Activated CD8-positive, alpha-beta T cell treated with anti-CD3 and anti-CD28 coated beads for 36 hours (primary cell): ENCODE data around the gene MAP1B. TPM values are rescaled to one million over a fixed set of nuclear protein-coding genes. Genes with fewer than 3 reads are reported as not detected.

Source experiments
- ATAC-seq: fragments of 200-7000 bp; cut with Tn5 transposase; one replicate; pipeline ENCODE4 v1.10.0; 2021; ENCODE audit warnings: mild to moderate bottlenecking, moderate library complexity
- CTCF ChIA-PET: fragments of 350-600 bp; sonication (Branson Sonifier 250); formaldehyde crosslinking; loops from one replicate; lab custom pipeline; 2021; ENCODE audit warnings: antibody characterized with exemption; lab: Charles Lee
- POLR2A ChIA-PET: fragments of 350-600 bp; sonication (Branson Sonifier 250); formaldehyde crosslinking; loops from one replicate; lab custom pipeline; 2021; ENCODE audit warnings: antibody characterized with exemption; lab: Charles Lee
- DNase-seq: peaks from one replicate; pipeline ENCODE4 v3.0.0-alpha.2; 2020
- H3K27ac Mint-ChIP-seq: one replicate; pipeline ENCODE4 v1.8.0; 2021; ENCODE audit warnings: mild to moderate bottlenecking, mixed read lengths
- H3K27me3 Mint-ChIP-seq: one replicate; pipeline ENCODE4 v1.8.0; 2021; ENCODE audit warnings: mixed read lengths
- H3K36me3 Mint-ChIP-seq: one replicate; pipeline ENCODE4 v1.8.0; 2021; ENCODE audit warnings: low read depth, mixed read lengths
- H3K4me1 Mint-ChIP-seq: one replicate; pipeline ENCODE4 v1.8.0; 2021; ENCODE audit warnings: low read depth, mixed read lengths
- H3K4me3 Mint-ChIP-seq: one replicate; pipeline ENCODE4 v1.8.0; 2021; ENCODE audit warnings: mild to moderate bottlenecking, moderate library complexity, mixed read lengths
- H3K9me3 Mint-ChIP-seq: one replicate; pipeline ENCODE4 v1.8.0; 2021; ENCODE audit warnings: mixed read lengths
- intact Hi-C: fragments of 100-400 bp; cut with micrococcal nuclease; formaldehyde crosslinking; loops from one replicate; pipeline ENCODE4 v1.10.0; 2022
- total RNA-seq, 2 experiments: library from RNA; stranded (reverse); gene quantifications; one replicate each; pipeline ENCODE4 v1.2.3, GENCODE V29; 2021
- TF ChIP-seq, protein P1 (sequence below): fragments of 200-600 bp; IDR thresholded peaks from one replicate; pipeline ENCODE4 v1.8.0; 2022; ENCODE audit warnings: antibody characterized with exemption, mild to moderate bottlenecking

MAP1B gene
- total RNA-seq, 2 experiments from 2014 or later = 0.09 to 0.25 TPM

DNA sequence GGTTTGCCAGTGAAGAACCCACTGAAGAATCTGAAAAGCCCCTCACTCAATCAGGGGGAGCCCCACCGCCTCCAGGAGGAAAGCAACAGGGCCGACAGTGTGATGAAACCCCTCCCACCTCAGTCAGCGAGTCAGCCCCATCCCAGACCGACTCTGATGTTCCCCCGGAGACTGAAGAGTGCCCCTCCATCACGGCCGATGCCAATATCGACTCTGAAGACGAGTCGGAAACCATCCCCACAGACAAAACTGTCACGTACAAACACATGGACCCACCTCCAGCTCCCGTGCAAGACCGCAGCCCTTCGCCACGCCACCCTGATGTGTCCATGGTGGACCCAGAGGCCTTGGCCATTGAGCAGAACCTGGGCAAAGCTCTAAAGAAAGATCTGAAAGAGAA, 92.4 kb downstream of the MAP1B start:
- Mint-ChIP-seq H3K27me3 (peaks cover 25% of the 10 kb centered on the region), H3K27ac (no peak overlapping the region), H3K4me3 (no peak overlapping the region), H3K36me3 (no peaks in the 10 kb centered on the region), H3K4me1 (peaks cover 8% of the 10 kb centered on the region), H3K9me3 (no peaks in the 10 kb centered on the region)
- TF ChIP-seq, protein P1, sequence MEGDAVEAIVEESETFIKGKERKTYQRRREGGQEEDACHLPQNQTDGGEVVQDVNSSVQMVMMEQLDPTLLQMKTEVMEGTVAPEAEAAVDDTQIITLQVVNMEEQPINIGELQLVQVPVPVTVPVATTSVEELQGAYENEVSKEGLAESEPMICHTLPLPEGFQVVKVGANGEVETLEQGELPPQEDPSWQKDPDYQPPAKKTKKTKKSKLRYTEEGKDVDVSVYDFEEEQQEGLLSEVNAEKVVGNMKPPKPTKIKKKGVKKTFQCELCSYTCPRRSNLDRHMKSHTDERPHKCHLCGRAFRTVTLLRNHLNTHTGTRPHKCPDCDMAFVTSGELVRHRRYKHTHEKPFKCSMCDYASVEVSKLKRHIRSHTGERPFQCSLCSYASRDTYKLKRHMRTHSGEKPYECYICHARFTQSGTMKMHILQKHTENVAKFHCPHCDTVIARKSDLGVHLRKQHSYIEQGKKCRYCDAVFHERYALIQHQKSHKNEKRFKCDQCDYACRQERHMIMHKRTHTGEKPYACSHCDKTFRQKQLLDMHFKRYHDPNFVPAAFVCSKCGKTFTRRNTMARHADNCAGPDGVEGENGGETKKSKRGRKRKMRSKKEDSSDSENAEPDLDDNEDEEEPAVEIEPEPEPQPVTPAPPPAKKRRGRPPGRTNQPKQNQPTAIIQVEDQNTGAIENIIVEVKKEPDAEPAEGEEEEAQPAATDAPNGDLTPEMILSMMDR = no peak
- intact Hi-C loops = no loop called here
- ChIA-PET CTCF (no interaction called here), POLR2A (no interaction called here)
- ATAC-seq (no peak), DNase-seq (no peak)

DNA sequence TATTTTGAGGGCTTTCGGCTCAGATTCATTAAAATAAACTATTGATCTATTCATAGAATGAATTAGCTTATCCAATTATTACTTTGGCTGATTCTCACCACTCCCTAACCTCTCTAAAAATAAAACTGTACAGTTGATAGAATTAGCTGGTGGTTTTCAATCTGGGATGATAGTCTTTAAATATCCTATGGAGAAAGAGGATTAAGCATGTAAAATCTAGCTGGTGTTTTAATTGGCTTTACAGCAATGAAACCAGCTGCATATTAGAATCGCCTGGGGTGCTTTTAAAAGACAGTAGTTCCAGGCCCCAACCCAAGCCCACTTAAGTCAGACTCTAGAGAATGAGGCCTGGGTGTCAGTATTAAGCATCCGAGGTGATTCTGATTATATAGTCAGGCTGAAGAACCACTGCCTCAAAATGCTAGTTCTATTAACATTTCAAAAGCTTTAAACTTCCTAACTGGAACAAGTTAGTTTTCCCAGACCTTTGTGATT, 95.1 kb downstream of the MAP1B start:
- H3K4me3 Mint-ChIP-seq = no peak overlapping the region
- H3K36me3 Mint-ChIP-seq = peaks cover 4% of the 10 kb centered on the region
- CTCF ChIA-PET = no interaction called here
- H3K27ac Mint-ChIP-seq = no peak overlapping the region
- H3K9me3 Mint-ChIP-seq = no peaks in the 10 kb centered on the region
- DNase-seq (no peak), ATAC-seq (no peak)
- TF ChIP-seq, protein P1 = no peak
- H3K4me1 Mint-ChIP-seq = peaks cover 5% of the 10 kb centered on the region
- H3K27me3 Mint-ChIP-seq = peaks cover 12% of the 10 kb centered on the region
- intact Hi-C loops = no loop called here
- POLR2A ChIA-PET = no interaction called here

DNA sequence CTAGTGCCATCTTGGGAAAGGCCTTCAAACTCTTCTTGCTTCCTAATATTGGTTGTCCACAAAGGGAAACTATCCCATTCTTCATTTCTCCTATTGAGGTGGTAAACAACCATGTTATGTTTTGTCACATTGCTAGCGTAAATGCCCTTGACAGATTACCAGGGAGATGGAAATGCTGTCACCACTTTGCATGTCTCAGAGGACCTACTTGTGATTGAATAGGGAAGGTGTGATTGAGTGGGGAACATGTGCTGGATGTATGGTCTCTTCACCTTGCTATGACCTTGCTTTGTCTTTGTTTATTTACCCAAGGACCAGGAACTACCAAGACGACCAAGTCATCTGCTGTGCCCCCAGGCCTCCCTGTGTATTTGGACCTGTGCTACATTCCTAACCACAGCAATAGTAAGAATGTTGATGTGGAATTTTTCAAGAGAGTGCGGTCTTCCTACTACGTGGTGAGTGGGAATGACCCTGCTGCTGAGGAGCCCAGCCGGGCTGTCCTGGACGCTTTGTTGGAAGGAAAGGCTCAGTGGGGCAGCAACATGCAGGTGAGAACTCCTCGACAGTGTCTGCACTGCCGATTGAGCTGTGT, 96.1 kb downstream of the MAP1B start:
- Mint-ChIP-seq H3K4me3 (no peak overlapping the region), H3K9me3 (no peaks in the 10 kb centered on the region), H3K27me3 (peaks cover 7% of the 10 kb centered on the region), H3K36me3 (peaks cover 4% of the 10 kb centered on the region), H3K4me1 (peaks cover 5% of the 10 kb centered on the region), H3K27ac (no peak overlapping the region)
- TF ChIP-seq, protein P1 = no peak
- POLR2A ChIA-PET = no interaction called here
- DNase-seq = no peak
- intact Hi-C loops = no loop called here
- no peak for ATAC-seq
- CTCF ChIA-PET = no interaction called here

DNA sequence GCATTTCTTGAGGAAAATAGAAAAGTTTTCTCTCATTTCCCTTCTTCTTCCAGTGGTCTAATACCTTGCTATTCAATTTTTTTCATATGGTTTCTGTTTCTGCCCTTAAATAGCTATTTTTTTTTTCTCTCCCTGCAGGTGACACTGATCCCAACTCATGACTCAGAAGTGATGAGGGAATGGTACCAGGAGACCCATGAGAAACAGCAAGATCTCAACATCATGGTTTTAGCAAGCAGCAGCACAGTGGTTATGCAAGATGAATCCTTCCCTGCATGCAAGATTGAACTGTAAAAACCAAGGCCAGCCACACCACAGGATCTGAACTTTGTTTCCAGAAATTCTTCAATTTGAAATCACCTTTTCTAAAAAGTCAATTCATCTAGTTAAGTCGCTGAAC, 97.7 kb downstream of the MAP1B start:
- peaks cover 5% of the 10 kb centered on the region for H3K4me1 Mint-ChIP-seq
- H3K27ac Mint-ChIP-seq = no peak overlapping the region
- DNase-seq (no peak), ATAC-seq (no peak)
- no peaks in the 10 kb centered on the region for H3K9me3 Mint-ChIP-seq
- peaks cover 6% of the 10 kb centered on the region for H3K36me3 Mint-ChIP-seq
- H3K27me3 Mint-ChIP-seq = no peaks in the 10 kb centered on the region
- ChIA-PET CTCF (no interaction called here), POLR2A (no interaction called here)
- no peak overlapping the region for H3K4me3 Mint-ChIP-seq
- intact Hi-C loops = no loop called here
- TF ChIP-seq, protein P1 = no peak

DNA sequence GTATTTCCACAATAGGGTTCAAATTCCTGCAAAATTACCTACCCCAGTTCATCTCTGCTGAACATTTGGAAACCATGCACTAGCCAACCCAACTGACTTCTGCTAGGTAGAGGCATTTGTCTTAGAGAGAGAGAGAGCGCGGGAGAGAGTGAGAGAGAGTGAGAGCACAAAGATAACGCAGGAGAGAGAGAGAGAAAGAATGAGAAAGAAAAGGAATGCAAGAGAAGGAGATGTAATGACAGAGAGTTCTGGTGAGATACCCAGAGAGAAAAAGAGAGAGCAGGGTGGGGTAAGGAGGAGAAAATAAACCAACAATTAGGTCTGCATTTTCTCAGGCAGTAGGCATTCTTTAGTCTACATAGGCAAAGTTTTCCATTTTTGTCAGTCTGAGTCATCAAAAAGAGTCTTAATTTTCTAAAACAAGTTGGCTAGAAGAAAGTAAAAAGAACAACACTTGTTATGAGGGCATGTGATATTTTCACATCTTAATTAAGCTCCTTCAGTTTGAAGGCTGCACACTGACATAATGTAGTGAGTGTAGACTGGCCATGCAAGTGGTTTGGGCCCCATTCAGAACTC, 98.2 kb downstream of the MAP1B start:
- Mint-ChIP-seq H3K4me1 (peaks cover 5% of the 10 kb centered on the region), H3K9me3 (no peaks in the 10 kb centered on the region), H3K27me3 (no peaks in the 10 kb centered on the region), H3K4me3 (no peak overlapping the region), H3K27ac (no peak overlapping the region), H3K36me3 (peaks cover 6% of the 10 kb centered on the region)
- intact Hi-C loops = no loop called here
- TF ChIP-seq, protein P1 = no peak
- POLR2A ChIA-PET = no interaction called here
- DNase-seq (no peak), ATAC-seq (no peak)
- CTCF ChIA-PET = no interaction called here
